HG02759 (cell line): ENCODE data around the gene EIF3C.
"Not testable (repeated sequence)": the region's sequence is repeated elsewhere in the genome, so short reads cannot be mapped to it uniquely, and the experiment has no call there.

Experiments
- ATAC-seq: cut with Tn5 transposase; IDR thresholded peaks from one replicate; pipeline ENCODE4 v1.9.1; 2021; ENCODE audit warnings: mild to moderate bottlenecking, moderate library complexity; ENCODE audit not compliant: unreplicated experiment

The EIF3C gene

GRCh38 chr16:28711220-28712083 is at the start of gene EIF3C:
TSS of gene EIF3C (plus strand) at chr16:28711464. CDS start at chr16:28711687, 223 bp downstream.
- peak; percentile 99 for ATAC-seq

- not testable (repeated sequence) for ATAC-seq
Observed at GRCh38 chr16:28666264-28666663, 45.0 kb upstream of the EIF3C start.

GRCh38 chr16:28667480-28667879 is 43.8 kb upstream of the EIF3C start:
- not testable (repeated sequence) for ATAC-seq

GRCh38 chr16:28668199-28668598 is 43.1 kb upstream of the EIF3C start:
- not testable (repeated sequence) for ATAC-seq

GRCh38 chr16:28688327-28688952 is 22.8 kb upstream of the EIF3C start:
- peak; percentile 78 for ATAC-seq

- ATAC-seq: not testable (repeated sequence)
Observed at GRCh38 chr16:28689425-28689824, 21.8 kb upstream of the EIF3C start.

- not testable (repeated sequence) for ATAC-seq
Observed at GRCh38 chr16:28691722-28692121, 19.5 kb upstream of the EIF3C start.

- not testable (repeated sequence) for ATAC-seq
Observed at GRCh38 chr16:28693257-28693950, 17.9 kb upstream of the EIF3C start.

- ATAC-seq: not testable (repeated sequence)
Observed at GRCh38 chr16:28699792-28700191, 11.5 kb upstream of the EIF3C start.

- ATAC-seq: not testable (repeated sequence)
Observed at GRCh38 chr16:28700349-28700748, 10.9 kb upstream of the EIF3C start.

GRCh38 chr16:28701384-28701783 is 9.9 kb upstream of the EIF3C start:
- not testable (repeated sequence) for ATAC-seq

GRCh38 chr16:28704246-28704645 is 7.0 kb upstream of the EIF3C start:
- not testable (repeated sequence) for ATAC-seq

- not testable (repeated sequence) for ATAC-seq
Observed at GRCh38 chr16:28722852-28723650, 11.8 kb downstream of the EIF3C start.

- not testable (repeated sequence) for ATAC-seq
Observed at GRCh38 chr16:28731253-28731652, 20.0 kb downstream of the EIF3C start.

- ATAC-seq: not testable (repeated sequence)
Observed at GRCh38 chr16:28732455-28733124, 21.3 kb downstream of the EIF3C start.

- ATAC-seq: not testable (repeated sequence)
Observed at GRCh38 chr16:28739787-28740186, 28.5 kb downstream of the EIF3C start.

- not testable (repeated sequence) for ATAC-seq
Observed at GRCh38 chr16:28740631-28741030, 29.4 kb downstream of the EIF3C start.

- not testable (repeated sequence) for ATAC-seq
Observed at GRCh38 chr16:28741295-28741694, 30.0 kb downstream of the EIF3C start.

- ATAC-seq: not testable (repeated sequence)
Observed at GRCh38 chr16:28746618-28747350, 35.5 kb downstream of the EIF3C start.
